GM06990 (cell line): ENCODE measurements around the gene ZNF490.
A peak's percentile ranks its signal among the peaks of the same experiment; 100 is the strongest.

Experiments used
- DNase-seq: peaks from one replicate; pipeline ENCODE4 v3.0.0-alpha.2; 2011; ENCODE audit not compliant: insufficient read length; ENCODE audit errors: extremely low read depth
- H3K27me3 ChIP-seq: replicated peaks from 2 replicates; pipeline ENCODE4 v1.6.0; 2011; ENCODE audit warnings: low read length; ENCODE audit not compliant: control insufficient read depth, insufficient read depth
- H3K36me3 ChIP-seq: 2 replicates; pipeline ENCODE4 v1.5.1; 2011; ENCODE audit warnings: low read length; ENCODE audit not compliant: control insufficient read depth, insufficient read depth
- H3K4me3 ChIP-seq: replicated peaks from 2 replicates; pipeline ENCODE4 v1.5.1; 2011; ENCODE audit warnings: low read depth, mild to moderate bottlenecking, control low read depth, low read length
- CTCF ChIP-seq: IDR thresholded peaks from 2 replicates; pipeline ENCODE4 v1.5.1; 2011; ENCODE audit warnings: low read length, control low read depth, mild to moderate bottlenecking, inconsistent platforms; ENCODE audit not compliant: insufficient read depth, poor library complexity, severe bottlenecking

Gene ZNF490

GRCh38 chr19:12596927-12597548 lies 13.6 kb downstream of the ZNF490 start:
- H3K36me3 ChIP-seq: peaks cover 6% of the 10 kb centered on the region
- H3K4me3 ChIP-seq: no peak overlapping the region
- H3K27me3 ChIP-seq: no peaks in the 10 kb centered on the region
- DNase-seq: no peak
- TF ChIP-seq CTCF: no peak

- no peak for TF ChIP-seq CTCF
- DNase-seq: no peak
- Histone ChIP-seq H3K36me3 (peaks cover 6% of the 10 kb centered on the region), H3K4me3 (no peak overlapping the region), H3K27me3 (no peaks in the 10 kb centered on the region)
Observed at GRCh38 chr19:12596485-12596884, 14.1 kb downstream of the ZNF490 start.

DNA sequence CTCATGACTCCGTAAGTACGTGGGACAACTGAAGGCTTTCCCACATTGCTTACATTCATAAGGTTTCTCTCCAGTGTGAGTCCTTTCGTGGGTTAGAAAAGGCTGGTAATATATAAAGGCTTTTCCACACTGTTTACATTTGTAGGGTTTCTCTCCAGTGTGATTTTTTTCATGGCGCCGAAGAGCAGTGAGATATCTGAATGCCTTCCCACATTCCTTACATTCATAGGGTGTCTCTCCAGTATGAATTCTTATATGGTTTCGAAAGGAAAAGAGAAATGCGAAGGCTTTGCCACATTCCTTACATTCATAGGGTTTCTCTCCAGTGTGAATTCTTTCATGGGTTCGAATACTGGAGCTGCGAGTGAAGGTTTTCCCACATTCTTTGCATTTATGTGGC lies 29.5 kb downstream of the ZNF490 start:
- DNase-seq: no peak
- Histone ChIP-seq H3K4me3 (no peak overlapping the region), H3K36me3 (peaks cover 14% of the 10 kb centered on the region), H3K27me3 (no peaks in the 10 kb centered on the region)
- no peak for TF ChIP-seq CTCF

DNA sequence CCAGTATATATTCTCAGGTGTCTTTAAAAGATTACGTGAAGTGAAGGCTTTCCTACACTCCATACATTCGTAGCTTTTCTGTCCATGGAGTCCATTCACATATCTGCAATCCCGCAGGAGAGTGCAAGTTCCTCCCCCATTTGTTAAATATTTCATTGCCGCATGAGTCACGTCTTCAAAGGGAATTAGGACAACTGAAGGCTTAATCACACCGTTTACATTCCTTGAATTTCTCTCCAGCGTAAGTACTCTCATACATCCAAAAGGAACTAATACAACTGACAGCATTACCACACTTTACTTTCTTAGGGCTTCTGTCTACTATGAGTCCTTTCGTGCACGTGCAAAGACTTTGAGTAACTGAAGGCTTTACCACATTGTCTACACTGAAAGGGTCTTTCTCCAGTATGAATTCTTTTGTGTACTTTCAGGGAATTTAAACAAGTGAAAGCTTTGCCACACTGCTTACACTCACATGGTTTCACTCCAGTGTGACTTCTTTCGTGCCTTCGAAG lies 30.4 kb downstream of the ZNF490 start:
- TF ChIP-seq CTCF: no peak
- Histone ChIP-seq H3K4me3 (no peak overlapping the region), H3K36me3 (peaks cover 14% of the 10 kb centered on the region), H3K27me3 (no peaks in the 10 kb centered on the region)
- DNase-seq: no peak

- no peak overlapping the region for H3K4me3 ChIP-seq
- no peak for DNase-seq
- H3K36me3 ChIP-seq: peaks cover 11% of the 10 kb centered on the region
- no peaks in the 10 kb centered on the region for H3K27me3 ChIP-seq
- no peak for TF ChIP-seq CTCF
Observed at GRCh38 chr19:12578641-12579040, 32.0 kb downstream of the ZNF490 start.

DNA sequence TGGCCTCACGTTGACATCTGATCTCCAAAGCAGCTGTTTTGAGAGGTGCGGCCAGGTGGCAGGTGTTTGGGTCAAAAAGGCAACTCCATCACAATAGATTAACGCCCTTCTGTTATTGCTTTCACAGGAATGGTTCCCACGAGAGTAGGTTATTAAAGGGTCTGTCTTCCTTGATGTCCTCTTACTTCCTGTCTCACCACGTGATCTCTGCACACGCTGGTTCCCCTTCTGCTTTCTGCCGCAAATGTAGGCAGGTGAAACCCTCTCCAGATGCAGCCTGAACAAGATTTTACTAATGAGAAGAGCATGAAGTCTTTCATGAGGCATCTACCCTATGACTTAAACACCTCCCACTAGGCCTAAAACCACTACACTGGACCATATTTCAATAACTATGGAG lies 36.6 kb downstream of the ZNF490 start:
- Histone ChIP-seq H3K36me3 (peaks cover 2% of the 10 kb centered on the region; the same call in 1 of the 2 replicates), H3K27me3 (no peaks in the 10 kb centered on the region), H3K4me3 (no peak overlapping the region)
- TF ChIP-seq CTCF: no peak
- DNase-seq: peak; percentile 46
